Measurements from ENCODE around the gene TFDP3.

The TFDP3 gene

GRCh38 chrX:133218329-133218728, at the start of gene TFDP3:
Gene TFDP3, minus strand, starts transcription at chrX:133218354. Its CDS starts 95 bp downstream, at chrX:133218259.
- DNase-seq = no peak

GRCh38 chrX:133267621-133268020, 49.5 kb upstream of the TFDP3 start:
- DNase-seq = no peak

- DNase-seq = no peak
Measured at GRCh38 chrX:133265331-133265730, 47.2 kb upstream of the TFDP3 start.

- no peak for DNase-seq
Measured at GRCh38 chrX:133258481-133258880, 40.3 kb upstream of the TFDP3 start.

GRCh38 chrX:133254666-133255065, 36.5 kb upstream of the TFDP3 start:
- DNase-seq = no peak

- no peak for DNase-seq
Measured at GRCh38 chrX:133251204-133251603, 33.0 kb upstream of the TFDP3 start.

GRCh38 chrX:133250184-133251100, 32.3 kb upstream of the TFDP3 start:
- DNase-seq = no peak

GRCh38 chrX:133249266-133250058, 31.3 kb upstream of the TFDP3 start:
- no peak for DNase-seq

GRCh38 chrX:133248177-133248576, 30.0 kb upstream of the TFDP3 start:
- DNase-seq = no peak

GRCh38 chrX:133246921-133247320, 28.8 kb upstream of the TFDP3 start:
- no peak for DNase-seq

GRCh38 chrX:133235830-133236229, 17.7 kb upstream of the TFDP3 start:
- no peak for DNase-seq

- no peak for DNase-seq
Measured at GRCh38 chrX:133232331-133232730, 14.2 kb upstream of the TFDP3 start.

GRCh38 chrX:133229361-133229760, 11.2 kb upstream of the TFDP3 start:
- no peak for DNase-seq

GRCh38 chrX:133215747-133216146, 2.4 kb downstream of the TFDP3 start:
- no peak for DNase-seq

- no peak for DNase-seq
Measured at GRCh38 chrX:133215017-133215416, 3.1 kb downstream of the TFDP3 start.

GRCh38 chrX:133214301-133214700, 3.9 kb downstream of the TFDP3 start:
- no peak for DNase-seq

- DNase-seq = no peak
Measured at GRCh38 chrX:133213117-133213516, 5.0 kb downstream of the TFDP3 start.

GRCh38 chrX:133207751-133208150, 10.4 kb downstream of the TFDP3 start:
- DNase-seq = no peak

GRCh38 chrX:133191739-133192039, 26.5 kb downstream of the TFDP3 start:
- no peak for DNase-seq

- DNase-seq = no peak
Measured at GRCh38 chrX:133190877-133191738, 27.0 kb downstream of the TFDP3 start.

- no peak for DNase-seq
Measured at GRCh38 chrX:133189195-133189594, 29.0 kb downstream of the TFDP3 start.

GRCh38 chrX:133188631-133189030, 29.5 kb downstream of the TFDP3 start:
- no peak for DNase-seq

- DNase-seq = no peak
Measured at GRCh38 chrX:133185938-133186337, 32.2 kb downstream of the TFDP3 start.
